ENCODE results near the gene DNAJB7.
"Not testable (repeated sequence)": the region's sequence is repeated elsewhere in the genome, so short reads cannot be mapped to it uniquely, and the experiment has no call there.

DNAJB7 gene

DNA sequence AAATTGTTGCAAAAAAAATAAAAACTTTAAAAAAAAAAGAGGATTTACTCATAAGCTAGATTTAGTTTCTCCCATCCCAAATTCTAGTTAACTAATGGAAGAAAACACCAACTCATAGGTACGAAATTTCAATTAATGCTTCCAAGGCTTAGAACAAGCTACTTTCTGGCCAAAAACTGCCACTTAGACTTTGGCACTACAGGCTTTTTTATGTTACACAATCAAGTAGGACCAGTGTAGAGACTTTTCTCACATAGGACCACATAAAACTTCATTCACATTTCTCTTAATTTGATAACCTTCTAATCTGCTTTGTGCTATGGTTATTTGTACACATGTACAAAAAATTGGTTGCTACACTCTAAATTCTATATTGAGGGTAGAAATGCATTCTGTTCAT lies 8.6 kb downstream of the DNAJB7 start:
- peak in 1 of 2 donors; percentile 3 for DNase-seq (ENCODE audit: low read depth in 2 of 2)
- TF ChIP-seq, protein P1, sequence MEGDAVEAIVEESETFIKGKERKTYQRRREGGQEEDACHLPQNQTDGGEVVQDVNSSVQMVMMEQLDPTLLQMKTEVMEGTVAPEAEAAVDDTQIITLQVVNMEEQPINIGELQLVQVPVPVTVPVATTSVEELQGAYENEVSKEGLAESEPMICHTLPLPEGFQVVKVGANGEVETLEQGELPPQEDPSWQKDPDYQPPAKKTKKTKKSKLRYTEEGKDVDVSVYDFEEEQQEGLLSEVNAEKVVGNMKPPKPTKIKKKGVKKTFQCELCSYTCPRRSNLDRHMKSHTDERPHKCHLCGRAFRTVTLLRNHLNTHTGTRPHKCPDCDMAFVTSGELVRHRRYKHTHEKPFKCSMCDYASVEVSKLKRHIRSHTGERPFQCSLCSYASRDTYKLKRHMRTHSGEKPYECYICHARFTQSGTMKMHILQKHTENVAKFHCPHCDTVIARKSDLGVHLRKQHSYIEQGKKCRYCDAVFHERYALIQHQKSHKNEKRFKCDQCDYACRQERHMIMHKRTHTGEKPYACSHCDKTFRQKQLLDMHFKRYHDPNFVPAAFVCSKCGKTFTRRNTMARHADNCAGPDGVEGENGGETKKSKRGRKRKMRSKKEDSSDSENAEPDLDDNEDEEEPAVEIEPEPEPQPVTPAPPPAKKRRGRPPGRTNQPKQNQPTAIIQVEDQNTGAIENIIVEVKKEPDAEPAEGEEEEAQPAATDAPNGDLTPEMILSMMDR (IDR thresholded peaks at IDR 0.05; ENCODE audit: low read depth, low read length), result no peak
- H3K4me3 ChIP-seq (replicated peaks in 1 of 2; ENCODE audit: low read depth in 2 of 2, low read length in 2 of 2), result no peak overlapping the region

DNA sequence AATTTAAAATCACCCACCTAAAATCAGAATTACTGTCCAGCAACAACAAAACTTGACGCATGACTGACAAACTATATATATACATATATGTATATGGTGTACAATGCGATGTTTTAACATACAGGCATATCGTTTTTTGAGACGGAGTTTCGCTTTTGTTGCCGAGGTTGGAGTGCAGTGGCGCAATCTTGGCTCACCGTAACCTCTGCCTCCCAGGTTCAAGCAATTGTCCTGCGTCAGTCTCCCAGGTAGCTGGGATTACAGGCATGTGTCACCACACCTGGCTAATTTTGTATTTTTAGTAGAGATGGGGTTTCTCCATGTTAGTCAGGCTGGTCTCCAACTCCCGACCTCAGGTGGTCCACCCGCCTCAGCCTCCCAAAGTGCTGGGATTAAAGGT lies 16.1 kb downstream of the DNAJB7 start:
- not testable (repeated sequence) for DNase-seq (ENCODE audit: low read depth in 2 of 2)

DNA sequence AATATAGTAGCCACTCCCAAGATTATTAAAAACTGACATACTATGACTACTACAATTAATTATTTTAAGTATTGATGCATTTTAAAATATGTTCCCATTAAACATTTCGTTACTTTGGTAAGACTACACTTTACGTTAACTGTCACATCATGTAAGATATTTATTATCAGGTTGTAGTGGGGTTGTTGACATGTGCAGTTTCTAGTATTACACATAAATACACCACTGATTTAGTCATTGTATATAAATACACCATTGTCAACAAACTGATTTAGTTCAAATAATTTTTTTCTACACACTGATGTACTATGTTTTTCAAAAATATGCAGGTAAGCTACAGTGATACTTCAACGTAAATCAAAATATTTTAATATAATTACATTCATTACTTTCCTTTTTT lies 17.0 kb downstream of the DNAJB7 start:
- DNase-seq (ENCODE audit: low read depth in 2 of 2), result no peak
- TF ChIP-seq, protein P1 (IDR thresholded peaks at IDR 0.05; ENCODE audit: low read depth, low read length), result no peak
- H3K4me3 ChIP-seq (replicated peaks in 1 of 2; ENCODE audit: low read depth in 2 of 2, low read length in 2 of 2), result no peak overlapping the region

More for the DNA sequence above, 16.1 kb downstream of the DNAJB7 start:
- H3K4me3 ChIP-seq (replicated peaks in 1 of 2; ENCODE audit: low read depth in 2 of 2, low read length in 2 of 2), result not testable (repeated sequence)

DNA sequence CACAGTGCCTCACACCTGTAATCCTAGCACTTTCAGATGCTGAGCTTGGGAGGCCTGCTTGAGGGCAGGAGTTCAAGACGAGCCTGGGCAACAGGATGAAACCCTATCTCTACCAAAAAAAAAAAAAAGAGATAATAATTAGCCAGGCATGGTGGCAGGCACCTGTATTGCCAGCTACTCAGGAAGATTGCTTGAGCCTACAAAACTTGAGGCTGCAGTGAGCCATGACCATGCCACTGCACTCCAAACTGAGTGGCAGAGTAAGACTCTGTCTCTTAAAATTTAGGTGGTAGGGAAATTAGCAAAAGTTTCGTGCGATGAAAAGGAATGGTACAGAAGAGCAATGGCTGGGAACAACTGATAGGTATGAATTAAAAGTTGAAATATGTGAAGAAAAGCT lies 23.4 kb downstream of the DNAJB7 start:
- TF ChIP-seq, protein P1 (IDR thresholded peaks at IDR 0.05; ENCODE audit: low read depth, low read length), result no peak
- no peak overlapping the region for H3K4me3 ChIP-seq (replicated peaks in 1 of 2; ENCODE audit: low read depth in 2 of 2, low read length in 2 of 2)
- DNase-seq (ENCODE audit: low read depth in 2 of 2), result no peak

DNA sequence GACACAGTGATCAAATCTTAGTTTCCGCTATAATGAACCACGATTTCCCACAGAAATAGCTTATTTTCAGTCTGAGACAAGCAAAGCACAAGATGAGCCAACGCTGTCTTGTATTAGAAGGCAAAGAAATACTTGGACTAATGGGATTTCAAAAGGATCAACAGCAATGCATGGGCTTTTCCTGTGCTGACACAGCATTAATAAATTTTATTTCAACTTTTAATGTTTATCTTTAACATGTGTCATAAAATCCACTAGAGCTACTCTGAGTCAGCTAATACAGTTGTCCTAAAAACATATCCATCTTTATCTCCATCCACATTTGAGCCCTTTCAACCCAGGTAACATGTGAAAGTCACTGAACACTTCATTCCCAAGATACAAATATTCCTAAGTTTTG lies 27.3 kb downstream of the DNAJB7 start:
- no peak overlapping the region for H3K4me3 ChIP-seq (replicated peaks in 1 of 2; ENCODE audit: low read depth in 2 of 2, low read length in 2 of 2)
- DNase-seq (ENCODE audit: low read depth in 2 of 2), result no peak
- TF ChIP-seq, protein P1 (IDR thresholded peaks at IDR 0.05; ENCODE audit: low read depth, low read length), result no peak

DNA sequence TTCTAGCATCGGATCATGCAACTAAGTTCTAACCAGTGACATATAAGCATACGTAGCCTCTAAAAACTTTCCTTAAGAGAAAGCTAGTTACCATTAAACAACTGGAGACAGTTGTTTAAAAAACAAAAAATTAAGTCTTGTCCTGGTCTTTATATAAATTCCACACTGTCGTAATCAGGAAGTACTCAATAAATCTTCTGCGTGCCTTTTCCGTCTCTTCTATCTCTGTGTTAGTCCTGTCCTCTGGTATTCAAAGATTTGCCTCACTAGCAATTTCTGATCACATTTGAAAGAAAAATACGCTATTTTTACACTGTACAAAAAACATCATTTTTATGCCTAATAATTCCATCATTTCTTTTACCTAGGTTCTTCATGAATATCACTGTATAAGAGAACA lies 32.8 kb downstream of the DNAJB7 start:
- DNase-seq (ENCODE audit: low read depth in 2 of 2), result no peak
- TF ChIP-seq, protein P1 (IDR thresholded peaks at IDR 0.05; ENCODE audit: low read depth, low read length), result no peak

DNA sequence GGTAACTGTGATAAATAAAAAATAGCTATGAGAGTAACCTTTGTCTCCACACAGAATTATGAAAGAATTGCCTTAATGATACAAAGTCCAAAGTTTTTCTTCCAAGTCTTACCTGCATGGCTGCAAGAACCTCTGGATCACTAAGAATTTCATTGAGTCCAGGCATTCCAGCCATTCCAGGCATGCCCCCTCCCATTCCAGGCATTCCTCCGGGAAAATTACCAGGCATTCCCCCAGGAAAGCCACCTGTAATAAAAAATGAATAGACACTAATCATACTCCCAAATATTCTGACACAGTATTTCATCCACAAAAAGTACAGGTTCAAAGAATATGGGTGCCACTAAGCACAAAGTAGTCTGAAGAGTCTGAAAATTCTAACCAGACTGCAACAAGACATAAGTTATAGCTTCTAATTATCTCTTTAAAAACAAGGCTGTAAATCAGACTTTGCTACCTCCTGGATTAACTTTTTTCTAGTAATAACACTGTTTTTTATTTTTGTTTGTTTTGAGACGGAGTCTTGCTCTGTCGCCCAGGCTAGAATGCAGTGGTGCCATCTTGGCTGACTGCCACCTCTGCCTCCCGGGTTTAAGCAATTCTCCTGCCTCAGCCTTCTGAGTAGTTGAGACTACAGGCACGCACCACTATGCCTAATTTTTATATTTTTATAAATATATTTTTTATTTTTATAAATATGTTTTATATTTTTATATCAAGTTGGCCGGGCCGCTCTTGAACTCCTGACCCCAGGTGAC lies 34.8 kb downstream of the DNAJB7 start:
- DNase-seq (ENCODE audit: low read depth in 2 of 2), result no peak
- TF ChIP-seq, protein P1 (IDR thresholded peaks at IDR 0.05; ENCODE audit: low read depth, low read length), result no peak
- no peak overlapping the region for H3K4me3 ChIP-seq (replicated peaks in 1 of 2; ENCODE audit: low read depth in 2 of 2, low read length in 2 of 2)

More for the DNA sequence above, 32.8 kb downstream of the DNAJB7 start:
- H3K4me3 ChIP-seq (replicated peaks in 1 of 2; ENCODE audit: low read depth in 2 of 2, low read length in 2 of 2), result no peak overlapping the region

DNA sequence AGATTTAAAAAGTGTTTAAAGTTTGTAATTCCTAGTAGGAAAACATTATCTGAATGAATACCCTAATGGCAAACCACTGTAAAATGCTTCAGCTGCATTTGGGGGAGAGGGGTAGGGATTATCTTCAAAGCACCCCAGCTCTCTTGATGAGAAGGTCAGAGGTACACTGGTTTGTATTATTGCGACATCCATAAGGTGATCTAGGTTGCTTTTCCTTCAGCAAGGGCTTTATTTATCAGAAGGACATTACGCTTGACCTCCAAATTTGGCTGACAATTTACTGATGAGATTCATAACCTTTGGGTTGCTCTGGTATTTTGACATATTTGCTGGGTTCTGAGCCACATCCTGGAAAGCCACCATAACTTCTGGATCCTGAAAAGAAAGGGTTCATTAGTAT lies 35.6 kb downstream of the DNAJB7 start:
- DNase-seq (ENCODE audit: low read depth in 2 of 2); H3K4me3 ChIP-seq (replicated peaks in 1 of 2; ENCODE audit: low read depth in 2 of 2, low read length in 2 of 2): not testable (repeated sequence)

All from cardiac fibroblast (primary cell).